NCI-H146 treated with DMSO at 0.1 percent for 48 hours (cell line): ENCODE data around the gene MAPKAPK5.
"Not testable (repeated sequence)": the region's sequence is repeated elsewhere in the genome, so short reads cannot be mapped to it uniquely, and the experiment has no call there.

Source experiments
- DNase-seq: peaks from one replicate; lab custom pipeline; 2025; ENCODE audit not compliant: unreplicated experiment; lab: John Stamatoyannopoulos, UW

Gene MAPKAPK5

DNA sequence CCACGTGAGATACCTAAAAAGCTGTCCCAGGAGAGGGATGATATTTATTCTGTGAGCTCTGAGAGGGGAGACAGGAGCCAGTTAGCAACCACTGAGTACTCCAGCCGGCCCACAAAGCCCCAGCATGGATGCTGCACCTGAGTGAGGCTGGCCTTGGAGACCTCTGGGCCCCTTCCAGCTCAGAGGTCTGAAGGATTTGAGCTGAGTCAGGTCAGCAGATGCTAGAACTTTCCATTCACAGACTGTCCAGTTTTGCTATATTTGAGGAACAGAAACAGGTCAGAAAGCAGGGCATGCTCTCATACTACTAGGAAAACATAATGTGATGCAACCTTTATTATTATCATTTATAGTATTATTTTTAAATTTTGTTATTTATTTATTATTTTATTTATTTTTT lies 15.0 kb upstream of the MAPKAPK5 start:
- DNase-seq: no peak

DNA sequence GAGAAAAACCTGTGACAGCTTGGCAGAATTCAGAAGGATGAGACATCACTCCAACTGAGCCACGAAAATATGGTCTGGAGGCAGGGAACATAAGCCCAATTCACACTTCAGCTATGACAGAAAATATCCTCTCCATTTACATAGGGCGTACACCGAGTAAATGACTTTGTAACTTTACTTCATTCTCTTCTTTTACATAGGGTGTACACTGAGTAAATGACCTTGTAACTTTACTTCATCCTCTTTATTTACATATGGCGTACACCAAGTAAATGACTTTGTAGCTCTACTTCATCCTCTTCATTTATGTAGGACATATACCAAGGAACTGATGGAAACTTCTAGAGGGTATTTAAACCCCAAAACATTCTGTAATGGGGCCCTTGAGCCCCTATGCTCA lies 14.1 kb upstream of the MAPKAPK5 start:
- no peak for DNase-seq

DNA sequence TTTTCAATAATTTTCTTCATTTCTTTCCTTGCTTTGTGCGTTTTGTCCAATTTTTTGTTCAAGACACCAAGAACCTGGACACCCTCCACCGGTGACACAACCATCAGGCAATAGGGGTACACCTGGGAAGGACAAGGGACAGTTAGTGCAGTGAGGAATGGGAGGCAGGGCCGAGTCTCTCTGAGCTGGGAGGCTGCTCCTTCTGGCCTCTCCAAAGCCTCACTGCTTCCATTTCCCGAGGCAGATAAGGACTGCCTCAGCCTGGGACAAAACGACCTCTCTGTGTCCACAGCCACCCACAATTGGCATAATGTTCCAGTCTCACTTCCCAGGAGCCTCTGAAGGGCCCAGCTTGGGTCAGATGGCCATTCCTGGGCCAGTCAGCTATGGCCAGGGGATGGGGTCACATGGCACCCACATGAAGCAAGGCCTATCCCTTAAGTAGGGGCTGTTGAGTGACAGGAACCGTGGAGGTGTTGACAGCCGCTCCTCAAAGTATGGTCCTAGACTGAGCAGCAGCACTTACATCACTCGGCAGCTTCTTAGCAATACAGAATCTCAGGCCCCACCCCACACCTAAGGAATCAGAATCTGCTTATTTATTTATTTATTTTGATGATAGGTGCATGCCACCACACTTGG lies 13.6 kb upstream of the MAPKAPK5 start:
- DNase-seq: no peak

DNA sequence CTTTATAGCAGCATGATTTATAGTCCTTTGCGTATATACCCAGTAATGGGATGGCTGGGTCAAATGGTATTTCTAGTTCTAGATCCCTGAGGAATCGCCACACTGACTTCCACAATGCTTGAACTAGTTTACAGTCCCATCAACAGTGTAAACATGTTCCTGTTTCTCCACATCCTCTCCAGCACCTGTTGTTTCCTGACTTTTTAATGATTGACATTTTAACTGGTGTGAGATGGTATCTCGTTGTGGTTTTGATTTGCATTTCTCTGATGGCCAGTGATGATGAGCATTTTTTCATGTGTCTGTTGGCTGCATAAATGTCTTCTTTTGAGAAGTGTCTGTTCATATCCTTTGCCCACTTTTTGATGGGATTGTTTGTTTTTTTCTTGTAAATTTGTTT lies 12.4 kb upstream of the MAPKAPK5 start:
- not testable (repeated sequence) for DNase-seq

DNA sequence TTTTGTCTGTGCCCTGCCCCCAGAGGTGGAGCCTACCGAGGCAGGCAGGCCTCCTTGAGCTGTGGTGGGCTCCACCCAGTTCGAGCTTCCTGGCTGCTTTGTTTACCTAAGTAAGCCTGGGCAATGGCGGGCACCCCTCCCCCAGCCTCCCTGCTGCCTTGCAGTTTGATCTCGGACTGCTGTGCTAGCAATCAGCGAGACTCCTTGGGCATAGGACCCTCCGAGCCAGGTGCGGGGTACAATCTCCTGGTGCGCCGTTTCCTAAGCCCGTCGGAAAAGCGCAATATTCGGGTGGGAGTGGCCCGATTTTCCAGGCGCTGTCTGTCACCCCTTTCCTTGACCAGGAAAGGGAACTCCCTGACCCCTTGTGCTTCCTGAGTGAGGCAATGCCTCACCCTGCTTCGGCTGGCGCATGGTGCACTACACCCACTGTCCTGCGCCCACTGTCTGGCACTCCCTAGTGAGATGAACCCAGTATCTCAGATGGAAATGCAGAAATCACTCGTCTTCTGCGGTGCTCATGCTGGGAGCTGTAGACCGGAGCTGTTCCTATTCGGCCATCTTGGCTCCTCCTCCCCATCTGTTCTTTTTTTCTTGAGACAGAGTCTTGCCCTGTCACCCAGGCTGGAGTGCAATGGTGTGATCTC lies 7.2 kb upstream of the MAPKAPK5 start:
- DNase-seq: not testable (repeated sequence)

DNA sequence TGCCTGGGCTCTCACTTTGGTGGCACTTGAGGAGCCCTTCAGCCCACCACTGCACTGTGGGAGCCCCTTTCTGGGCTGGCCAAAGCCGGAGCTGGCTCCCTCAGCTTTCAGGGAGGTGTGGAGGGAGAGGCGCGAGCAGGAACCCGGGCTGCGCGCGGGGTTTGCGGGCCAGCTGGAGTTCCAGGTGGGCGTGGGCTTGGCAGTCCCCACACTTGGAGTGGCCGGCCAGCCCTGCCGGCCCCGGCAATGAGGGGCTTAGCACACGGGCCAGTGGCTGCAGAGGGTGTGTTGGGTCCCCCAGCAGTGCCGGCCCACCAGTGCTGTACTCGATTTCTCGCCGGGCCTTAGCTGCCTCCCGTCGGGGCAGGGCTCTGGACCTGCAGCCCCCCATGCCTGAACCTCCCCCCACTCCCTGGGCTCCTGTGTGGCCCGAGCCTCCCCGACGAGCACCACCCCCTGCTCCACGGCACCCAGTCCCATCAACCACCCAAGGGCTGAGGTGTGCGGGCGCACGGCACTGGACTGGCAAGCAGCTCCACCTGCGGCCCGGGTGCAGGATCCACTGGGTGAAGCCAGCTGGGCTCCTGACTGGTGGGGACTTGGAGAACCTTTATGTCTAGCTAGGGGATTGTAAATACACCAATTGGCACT lies 6.4 kb upstream of the MAPKAPK5 start:
- DNase-seq: not testable (repeated sequence)

DNA sequence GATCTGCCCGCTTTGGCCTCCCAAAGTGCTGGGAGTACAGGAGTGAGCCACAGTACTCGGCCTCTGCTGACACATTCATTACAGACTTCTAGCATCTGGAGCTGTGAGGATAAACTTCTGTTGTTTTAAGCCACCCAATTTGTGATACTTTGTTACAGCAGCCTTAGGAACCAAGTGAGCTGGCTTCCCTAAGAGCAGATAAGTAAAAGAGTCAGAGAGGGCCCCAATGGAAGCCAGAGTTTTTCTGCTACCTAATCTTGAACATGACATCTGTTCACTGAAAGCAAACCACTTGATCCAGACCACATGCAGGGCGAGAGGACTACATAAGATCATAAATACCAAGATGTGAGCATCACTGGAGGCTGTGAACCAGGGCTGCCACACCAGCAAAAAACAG lies 3.7 kb upstream of the MAPKAPK5 start:
- no peak for DNase-seq

DNA sequence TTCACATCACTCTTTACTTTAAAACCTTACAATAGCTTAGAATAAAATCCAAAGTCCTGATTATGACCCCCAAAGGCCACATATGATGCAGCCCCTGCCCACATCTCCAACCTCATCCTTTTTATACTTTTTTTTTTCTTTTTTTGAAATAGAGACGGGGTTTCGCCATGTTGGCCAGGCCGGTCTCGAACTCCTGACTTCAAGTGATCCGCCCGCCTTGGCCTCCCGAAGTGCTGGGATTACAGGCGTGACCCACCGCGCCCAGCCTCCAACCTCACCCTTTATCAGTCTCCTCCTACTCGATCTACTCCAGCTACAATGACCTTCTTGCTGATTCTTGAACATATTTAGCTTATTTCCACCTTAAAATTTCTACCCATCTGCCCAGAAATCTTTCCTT lies 1.2 kb upstream of the MAPKAPK5 start:
- peak; percentile 54 for DNase-seq

DNA sequence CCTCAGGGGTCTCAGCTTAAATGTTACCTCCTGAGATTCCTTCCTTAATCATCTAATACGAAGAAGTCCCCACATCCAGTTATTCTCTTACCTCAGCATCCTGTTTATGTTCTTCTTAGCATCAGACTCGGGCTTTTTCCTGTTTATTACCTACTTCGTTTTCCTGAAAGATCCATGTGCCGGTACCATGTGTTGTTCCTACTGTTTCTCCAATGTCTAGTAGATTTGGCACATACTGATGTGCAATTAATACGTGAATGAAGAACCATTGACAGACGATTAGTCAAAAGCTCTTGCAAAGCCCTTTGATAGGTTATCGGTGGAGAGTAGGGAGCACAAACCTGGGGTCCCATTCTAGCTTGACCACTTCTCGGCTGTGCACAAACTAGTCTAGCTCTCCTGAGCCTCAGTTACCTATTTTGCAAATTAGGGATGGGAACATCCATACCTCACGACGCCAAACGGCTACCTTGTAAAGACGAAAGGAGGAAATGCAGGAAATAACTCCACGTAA lies 735 bp upstream of the MAPKAPK5 start:
- peak; percentile 59 for DNase-seq

DNA sequence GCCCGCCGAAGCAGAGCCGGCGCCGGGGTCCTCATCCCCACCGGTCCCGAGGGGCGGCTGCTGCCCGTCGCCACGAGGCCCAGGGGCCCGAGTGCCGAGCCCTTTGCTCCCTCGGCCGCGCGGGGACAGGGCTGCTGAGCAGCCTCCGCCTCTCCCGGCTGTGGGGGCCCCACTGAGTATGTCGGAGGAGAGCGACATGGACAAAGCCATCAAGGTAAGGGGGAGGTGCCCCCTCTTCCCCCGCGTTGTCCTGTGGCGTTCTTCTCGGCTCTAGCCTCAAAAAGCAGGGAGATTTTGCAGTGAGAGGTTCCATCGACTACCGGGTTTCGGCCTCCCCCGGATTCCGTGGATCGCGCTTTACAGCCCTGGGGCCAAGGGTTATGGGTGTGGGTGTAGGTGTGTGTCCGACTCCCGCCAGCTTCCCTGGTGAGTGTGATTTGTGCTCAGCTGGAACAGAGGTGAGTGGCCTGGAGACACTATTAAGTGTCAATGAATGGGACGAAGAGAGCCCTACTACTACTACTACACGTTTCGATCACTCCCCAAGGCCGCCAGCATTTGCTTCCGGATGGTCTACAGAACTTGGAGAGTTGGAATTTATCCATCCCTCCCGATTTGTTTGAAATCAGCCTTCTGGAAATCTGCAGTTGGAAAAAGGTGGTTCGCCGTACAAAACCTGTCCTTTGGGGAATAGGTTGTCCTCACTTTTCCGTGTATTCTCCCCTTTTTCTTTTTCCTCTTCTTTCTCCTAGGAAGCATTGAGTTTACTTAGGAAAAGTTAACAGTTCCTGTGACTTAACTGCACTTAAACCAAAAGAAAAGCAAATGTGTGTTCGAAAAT lies 748 bp downstream of the MAPKAPK5 start:
- DNase-seq: no peak

DNA sequence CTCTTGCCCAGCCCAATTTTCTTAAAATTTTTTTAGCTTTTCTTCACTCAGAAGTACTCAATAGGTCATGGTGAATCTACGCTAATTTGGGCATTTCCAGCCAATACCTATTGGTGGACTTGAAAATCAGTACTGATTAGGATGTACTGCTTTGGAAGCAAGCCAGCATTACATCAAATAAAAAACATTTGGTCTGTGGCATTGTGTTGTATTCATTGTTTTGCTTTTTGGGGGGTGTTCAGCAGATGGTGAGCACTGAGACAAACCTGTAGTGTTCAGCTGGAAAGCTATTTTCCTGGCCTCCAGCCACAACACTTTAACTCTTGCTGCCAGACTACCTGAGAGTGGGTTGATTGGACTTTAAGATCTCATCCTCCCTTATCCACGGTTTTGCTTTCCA lies 4.0 kb downstream of the MAPKAPK5 start:
- no peak for DNase-seq

DNA sequence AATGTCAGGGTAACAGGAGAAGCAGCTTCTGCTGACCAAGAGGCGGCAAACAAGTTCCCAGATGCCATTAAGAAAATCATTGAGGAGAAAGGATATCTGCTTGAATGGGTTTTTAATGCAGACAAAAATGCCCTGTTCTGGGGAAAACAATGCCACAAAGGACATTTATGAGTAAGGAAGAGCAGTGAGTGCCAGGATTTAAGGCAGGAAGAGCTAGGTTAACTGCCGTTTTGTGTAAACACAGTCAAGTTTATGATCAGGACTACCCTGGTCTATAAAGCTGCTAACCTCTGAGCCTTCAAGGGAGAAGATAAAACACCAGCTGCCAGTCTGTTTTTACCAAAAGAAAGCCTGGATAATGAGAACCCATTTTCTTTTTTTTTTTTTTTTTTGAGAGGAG lies 8.5 kb downstream of the MAPKAPK5 start:
- DNase-seq: no peak

DNA sequence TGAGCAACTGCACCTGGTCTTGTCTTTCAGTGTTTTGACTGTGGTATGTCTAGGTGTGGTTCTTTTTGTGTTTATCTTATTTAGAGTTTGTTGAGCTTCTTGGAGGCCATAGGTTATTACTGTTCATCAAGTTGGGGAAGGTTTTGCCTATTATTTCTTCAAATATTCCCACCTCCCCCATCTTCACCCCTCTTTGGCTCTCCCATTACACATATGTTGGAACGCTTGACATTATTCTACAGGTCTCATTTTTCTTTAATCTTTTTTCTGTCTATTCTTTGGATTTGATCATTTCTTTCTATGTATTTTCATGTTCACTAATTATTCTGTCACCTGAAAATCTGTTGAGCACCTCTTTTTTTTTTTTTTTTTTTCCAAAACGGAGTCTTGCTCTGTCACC lies 16.2 kb downstream of the MAPKAPK5 start:
- no peak for DNase-seq

DNA sequence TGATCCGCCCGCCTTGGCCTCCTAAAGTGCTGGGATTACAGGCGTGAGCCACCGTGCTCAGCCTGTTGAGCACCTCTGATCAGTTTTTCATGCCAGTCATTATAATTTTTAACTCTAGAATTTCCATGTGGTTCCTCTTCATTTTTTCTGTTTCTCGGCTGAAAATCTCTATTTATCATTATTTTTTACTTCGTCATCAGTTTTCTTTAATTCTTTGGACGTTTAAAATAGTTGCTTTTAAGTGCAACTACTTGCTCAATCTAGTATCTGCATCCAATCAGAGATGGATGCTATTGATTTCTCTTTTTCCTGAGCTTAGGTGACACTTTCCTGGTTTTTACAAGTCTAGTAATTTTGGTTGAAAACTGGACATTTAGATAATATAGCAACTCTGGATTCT lies 16.8 kb downstream of the MAPKAPK5 start:
- DNase-seq: no peak

DNA sequence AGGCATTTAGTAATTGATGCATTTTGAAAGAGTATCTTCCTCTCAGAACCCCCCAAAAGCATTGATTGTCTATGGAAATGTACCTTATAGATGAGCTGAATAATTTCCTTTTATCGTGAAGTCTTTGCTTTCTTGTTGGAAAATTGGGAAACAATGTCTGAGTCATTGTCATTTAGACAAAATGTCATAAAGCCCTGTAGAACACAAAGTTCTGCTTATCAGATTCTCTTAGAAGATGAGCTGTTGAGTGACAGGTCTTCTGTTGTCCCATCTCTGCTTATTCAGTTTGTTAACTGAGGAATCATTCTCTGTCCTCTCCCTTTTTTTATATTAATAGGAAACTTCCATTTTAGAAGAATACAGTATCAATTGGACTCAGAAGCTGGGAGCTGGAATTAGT lies 22.9 kb downstream of the MAPKAPK5 start:
- DNase-seq: no peak

DNA sequence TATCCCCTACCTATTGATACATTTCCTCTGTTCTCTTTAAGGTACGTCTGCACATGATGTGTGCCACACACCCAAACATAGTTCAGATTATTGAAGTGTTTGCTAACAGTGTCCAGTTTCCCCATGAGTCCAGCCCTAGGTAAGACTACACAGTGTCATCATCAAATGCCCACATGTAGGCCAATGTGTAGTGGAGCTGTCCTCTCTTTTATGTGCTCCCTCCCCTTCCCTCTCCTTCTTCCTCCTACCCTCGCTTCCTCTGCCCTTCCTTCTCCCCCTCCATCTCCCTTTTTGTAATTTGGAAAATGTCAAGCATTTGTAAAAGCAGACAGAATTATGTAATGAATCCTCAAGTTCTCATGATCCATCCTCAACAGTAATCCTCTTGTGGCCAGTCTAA lies 25.5 kb downstream of the MAPKAPK5 start:
- DNase-seq: no peak

DNA sequence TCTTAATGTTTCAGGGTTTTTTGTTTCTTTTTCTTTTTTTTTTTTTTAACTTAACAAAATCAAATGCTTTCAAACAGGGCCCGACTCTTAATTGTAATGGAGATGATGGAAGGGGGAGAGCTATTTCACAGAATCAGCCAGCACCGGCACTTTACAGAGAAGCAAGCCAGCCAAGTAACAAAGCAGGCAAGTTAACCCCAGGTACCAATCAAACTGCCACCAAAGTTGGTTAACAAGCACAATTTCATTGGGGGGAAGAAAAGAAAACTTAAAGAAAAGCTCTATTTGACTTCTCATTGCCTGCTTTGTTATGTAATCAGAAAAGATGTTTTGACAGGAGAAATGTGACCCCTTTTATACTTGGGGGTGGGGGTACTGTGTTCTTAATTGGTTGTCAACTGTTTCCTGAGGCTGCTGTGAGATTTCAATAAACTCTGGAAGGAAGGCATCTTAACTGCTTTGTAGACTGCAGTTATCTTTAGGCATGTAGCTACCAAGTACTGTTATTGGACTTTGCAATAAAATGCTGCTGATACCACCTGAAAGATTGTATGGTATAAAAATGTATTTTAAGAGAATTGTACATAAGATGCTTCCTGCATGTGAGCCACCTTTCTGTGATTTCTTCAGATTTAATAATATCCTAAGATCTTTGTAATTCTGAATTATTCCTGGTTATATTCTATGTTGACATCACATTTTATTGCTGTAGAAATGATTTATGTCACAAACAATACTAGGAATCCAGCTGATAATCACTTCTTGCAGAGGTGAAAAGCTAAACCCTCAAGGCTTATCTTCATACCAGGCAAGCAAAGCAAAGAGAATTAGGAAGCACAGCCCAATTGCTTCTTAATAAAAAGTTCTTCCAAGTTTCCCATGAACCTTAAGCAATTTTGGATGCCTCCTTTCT lies 26.9 kb downstream of the MAPKAPK5 start:
- DNase-seq: no peak

DNA sequence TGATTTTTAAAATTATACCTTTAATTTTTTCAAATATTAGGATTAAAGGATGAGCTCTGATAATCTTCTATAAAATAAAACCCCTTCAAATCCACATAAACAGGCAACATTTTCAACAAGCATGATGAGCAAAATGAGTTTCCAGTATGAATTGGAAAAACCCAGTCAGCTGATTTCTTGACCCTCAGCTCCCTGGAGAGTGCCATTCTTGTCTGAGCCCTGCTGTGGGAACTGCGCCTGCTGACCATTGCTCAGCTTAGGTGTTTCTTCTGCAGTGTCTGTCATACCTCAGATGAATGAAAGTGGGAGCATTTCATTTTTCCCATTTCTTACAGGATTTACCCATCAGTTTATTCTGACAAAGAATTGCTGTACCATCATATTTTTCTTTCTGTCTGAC lies 27.6 kb downstream of the MAPKAPK5 start:
- DNase-seq: no peak

DNA sequence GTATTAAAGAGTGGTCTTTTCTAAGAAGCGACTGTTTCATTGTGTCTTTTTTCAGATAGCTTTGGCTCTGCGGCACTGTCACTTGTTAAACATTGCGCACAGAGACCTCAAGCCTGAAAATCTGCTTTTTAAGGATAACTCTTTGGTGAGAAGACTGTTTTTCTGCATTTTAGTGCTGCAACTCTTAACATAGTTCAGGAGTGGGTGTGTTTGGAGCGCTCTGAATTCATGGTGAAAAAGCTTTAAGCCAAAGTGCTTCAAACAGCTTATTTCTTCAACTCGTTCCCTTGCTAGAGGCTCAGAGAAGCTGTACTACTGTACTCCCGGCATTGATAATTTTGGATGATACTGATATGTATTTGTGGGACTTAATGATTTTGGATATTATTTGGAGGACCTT lies 28.2 kb downstream of the MAPKAPK5 start:
- no peak for DNase-seq

DNA sequence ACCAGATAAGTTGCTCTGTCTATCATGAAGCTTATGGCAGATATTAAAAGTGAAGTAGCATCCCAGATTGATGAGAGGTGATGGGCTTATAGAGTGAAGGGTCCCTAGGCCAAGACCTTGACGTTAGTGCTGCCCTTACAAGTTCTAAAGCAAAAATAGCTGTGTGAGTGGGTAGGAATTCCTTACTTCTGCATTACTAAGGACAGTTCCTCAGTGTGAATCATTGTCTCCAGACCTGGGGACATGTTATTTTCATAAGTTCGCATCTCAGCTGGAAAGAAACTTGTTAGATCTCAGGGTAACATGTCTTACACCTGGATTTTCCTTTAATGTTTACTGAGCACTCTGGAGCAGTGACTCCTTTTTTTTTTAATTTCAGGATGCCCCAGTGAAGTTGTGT lies 28.7 kb downstream of the MAPKAPK5 start:
- no peak for DNase-seq
